AML-193 (cell line): ENCODE measurements around the gene APOM.

ENCODE experiments used
- DNase-seq, 2 experiments: peaks; one replicate each; lab custom pipeline; 2025; lab: John Stamatoyannopoulos, UW

Gene APOM

DNA sequence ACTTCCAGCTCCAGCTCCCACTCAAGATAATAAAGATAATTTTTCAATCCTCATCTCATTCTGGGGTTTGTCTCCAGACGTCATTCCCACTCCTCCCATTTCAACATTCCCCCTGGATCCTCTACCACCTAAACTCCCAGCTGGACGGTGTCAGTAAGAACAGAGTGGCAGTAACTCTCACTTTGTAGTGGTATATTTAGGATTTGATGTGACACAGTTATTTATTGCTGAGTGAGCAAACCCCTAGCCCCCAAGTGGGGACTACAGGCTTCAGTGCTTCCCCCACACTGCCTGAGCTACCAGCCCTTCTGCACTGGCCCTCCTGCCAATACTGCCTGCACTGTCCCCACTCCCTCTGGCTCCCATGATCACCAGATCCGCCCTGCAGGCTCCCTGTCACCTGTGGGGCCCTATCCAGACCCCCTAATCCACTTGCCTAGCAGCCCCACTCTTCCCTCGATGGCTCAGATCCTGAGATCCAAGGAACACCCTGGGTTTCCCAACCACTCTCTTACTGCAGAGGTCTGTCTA, 2.5 kb downstream of the APOM start:
- DNase-seq, result no peak

GRCh38 chr6:31658983-31659648, 3.4 kb downstream of the APOM start:
- no peak for DNase-seq

DNA sequence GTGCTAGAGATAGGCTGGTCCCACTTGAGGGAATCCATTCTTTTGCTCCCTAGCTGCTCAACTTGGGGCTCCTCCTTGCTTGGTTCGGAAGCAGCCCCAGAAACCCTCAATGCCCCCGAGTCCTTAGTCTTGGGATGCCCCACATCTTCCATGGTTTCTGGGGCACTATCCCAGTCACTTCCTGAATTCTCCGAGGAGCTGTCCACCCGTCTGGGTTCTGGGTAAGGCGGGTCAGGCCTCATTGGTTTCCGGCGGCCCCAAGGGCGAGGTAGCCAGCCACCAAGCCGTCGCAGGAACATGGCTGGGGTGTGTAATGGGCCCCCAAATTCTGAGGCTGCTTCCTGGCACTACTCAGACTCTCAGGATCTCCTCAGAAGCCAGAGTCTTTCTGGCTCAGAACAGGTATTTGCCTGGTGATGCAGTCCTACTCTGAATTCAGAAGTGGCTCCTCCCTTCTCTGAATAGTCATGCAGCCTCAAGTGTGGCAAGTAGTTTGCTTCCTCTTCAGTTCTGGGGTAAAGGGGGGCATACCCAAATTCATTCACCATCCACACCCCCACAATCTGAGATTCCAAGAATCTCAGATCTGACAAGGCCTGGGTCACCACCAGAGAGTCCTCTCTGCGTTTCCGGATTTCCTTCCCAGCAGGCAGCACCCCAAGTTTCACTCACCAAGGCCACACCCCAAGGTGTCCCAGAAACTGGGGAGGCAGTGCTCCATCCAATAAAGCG, 4.1 kb downstream of the APOM start:
- DNase-seq, result peak; percentile 49 to 53

GRCh38 chr6:31660381-31661261, 4.9 kb downstream of the APOM start, which contains the start of gene C6orf47:
TSS of gene C6orf47 (minus strand) at chr6:31660778. CDS start at chr6:31659947, 831 bp downstream.
- peak; percentile 61 to 67 for DNase-seq

DNA sequence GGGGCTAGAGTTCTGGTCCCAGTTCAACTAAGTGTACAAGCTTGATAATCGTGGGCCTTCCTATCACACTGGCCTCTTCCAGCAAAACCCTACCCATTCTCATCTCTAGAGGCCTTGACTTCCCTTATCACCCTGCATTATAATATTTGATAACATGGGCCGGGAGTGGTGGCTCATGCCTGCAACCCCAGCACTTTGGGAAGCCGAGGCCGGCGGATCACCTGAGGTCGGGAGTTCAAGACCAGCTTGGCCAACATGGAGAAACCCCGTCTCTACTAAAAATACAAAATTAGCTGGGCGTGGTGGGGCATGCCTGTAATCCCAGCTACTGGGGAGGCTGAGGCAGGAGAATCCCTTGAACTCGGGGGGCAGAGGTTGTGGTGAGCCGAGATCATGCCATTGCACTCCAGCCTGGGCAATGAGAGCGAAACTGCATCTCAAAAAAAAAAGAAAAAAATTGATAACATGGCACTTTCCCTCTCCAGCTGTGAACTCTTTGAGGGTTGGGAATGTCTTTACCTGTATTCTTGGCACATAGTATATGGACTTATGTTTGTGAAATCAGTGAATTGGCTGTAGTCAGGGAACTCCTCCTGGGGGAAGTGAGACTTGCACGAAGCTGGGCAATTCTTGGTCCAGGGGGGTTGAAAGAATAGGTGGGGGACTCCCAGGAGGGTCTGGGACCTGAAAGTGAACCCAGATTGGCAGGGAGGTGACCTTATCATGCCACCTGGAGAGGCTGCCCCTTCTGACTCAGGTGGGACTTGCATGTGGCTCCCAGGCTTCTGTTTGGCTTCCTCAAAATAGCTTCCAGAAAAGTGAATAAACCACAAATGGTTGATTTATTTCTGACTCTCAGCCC, 5.8 kb downstream of the APOM start:
- no peak for DNase-seq

DNA sequence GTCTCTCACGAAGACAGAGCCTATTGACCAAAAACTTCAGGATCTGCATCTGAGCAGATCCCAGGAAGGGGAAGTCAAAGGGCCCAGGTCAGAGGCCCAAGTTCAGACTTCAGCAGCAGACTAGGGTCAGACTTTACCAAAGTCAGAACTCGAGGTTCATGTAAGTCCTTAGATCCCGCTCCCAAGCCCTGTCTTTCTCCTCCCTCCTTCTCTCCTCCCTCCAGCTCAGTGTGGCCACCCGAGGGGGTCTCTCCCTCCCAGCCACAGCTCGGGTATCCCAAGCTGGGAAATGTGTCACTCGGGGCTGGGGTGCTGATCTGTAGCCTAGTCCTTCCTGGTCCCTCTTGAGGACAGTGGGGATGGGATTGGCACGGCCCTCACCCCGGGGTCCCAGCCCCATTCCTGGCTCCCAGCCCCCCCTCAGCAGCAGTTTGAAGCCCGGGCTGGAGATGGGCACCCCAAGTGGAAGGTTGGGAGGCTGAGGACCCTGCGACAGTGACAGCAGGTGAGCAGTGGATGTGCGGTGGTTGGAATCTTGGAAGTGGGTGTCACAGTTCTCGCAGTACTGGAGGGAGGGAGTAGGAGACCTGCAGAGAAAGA, 6.5 kb downstream of the APOM start:
- DNase-seq, result no peak

GRCh38 chr6:31663126-31663960, 7.6 kb downstream of the APOM start:
- no peak for DNase-seq

GRCh38 chr6:31663961-31664789, 8.5 kb downstream of the APOM start:
- DNase-seq, result no peak

GRCh38 chr6:31664790-31665500, 9.3 kb downstream of the APOM start, which contains the start of gene GPANK1:
TSS of gene GPANK1 (minus strand) at chr6:31664997. CDS start at chr6:31664478, 519 bp downstream.
- peak; percentile 95 to 98 for DNase-seq

DNA sequence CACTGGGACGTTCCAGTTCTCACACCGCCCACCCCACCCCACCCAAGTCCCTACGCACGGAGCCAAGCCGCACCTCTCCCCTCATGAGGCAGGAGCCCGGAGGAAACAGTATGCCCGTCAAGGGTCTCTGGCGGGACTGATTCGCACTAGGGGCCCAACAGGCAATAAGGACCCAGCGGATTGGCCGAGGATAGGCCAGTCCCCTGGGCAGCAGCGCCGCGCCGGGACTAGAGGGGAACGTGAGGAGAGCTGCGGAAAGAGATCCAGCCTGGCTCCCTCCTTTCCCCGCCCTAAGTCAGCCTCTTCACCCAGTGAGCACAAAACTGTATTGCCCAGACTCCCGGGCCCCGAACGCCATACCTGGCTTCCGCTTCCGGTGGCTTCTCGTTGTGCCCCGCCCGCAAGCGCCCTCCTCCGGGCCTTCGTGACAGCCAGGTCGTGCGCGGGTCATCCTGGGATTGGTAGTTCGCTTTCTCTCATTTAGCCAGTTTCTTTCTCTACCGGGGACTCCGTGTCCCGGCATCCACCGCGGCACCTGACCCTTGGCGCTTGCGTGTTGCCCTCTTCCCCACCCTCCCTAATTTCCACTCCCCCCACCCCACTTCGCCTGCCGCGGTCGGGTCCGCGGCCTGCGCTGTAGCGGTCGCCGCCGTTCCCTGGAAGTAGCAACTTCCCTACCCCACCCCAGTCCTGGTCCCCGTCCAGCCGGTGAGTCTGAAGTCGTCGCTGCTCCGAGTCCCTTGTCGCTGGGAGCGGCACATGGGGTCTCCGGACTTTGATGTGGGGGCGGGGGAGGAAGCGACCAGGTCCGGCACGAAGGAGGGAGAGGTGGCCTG, 10.0 kb downstream of the APOM start, which contains the start of gene CSNK2B:
Gene CSNK2B (plus strand): TSS at position 580 of the 836 bp plus-strand sequence. CDS start 752 bp downstream, outside the sequence.
- peak; percentile 99 to 100 for DNase-seq

DNA sequence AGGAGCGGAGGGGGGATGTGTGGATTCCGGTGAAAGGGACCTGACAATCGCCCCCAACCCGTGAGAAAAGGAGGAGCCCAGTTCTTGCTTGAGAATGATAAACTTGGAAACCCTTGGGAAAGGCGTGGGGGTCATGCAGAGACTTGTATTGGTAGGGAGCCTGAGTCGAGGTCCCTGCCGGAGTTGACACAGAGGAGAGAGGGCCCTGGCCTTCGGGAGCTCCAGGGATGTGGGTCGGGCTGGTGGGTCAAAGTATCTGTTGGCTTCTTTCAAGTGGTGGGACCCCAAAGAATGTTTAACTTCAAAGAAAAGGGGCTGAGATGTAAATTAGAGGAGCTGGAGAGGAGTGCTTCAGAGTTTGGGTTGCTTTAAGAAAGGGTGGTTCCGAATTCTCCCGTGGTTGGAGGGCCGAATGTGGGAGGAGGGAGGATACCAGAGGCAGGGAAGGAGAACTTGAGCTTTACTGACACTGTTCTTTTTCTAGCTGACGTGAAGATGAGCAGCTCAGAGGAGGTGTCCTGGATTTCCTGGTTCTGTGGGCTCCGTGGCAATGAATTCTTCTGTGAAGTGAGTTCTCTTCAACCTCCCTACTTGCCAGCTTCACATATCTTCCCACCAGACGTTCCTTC, 10.8 kb downstream of the APOM start:
- no peak for DNase-seq

- no peak for DNase-seq
Observed at GRCh38 chr6:31669676-31670075, 14.0 kb downstream of the APOM start, which contains the start of gene LY6G5B. TSS of gene LY6G5B (plus strand) at chr6:31669976. CDS start at chr6:31670951, 975 bp downstream.

DNA sequence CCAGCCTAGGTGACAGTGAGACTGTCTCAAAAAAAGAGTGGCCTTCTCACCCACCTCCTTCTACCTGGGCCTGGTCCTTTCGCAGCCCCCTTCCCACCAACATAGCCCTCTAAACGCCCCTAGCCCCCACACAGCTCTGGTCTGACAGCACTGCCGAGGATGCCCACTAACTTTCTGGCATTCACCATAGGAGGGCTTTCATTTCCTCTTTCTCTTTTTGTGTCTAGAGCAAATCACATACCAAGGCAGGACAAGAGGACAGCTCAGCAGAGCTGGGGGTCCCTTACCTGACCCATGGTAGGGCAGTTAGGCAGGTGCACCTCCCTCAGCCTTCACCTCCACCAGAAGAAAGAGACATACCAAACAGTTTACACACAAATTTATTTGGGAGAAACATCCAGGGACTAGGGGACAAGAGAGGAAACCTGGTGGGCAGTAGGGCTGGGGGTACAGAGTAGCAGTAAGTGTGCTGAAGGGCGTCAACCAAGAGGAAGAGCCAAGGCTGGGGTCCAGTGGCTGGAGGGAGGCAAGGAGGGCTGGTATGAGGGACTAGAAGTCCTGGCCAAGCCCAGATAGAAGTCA, 20.7 kb downstream of the APOM start:
- no peak for DNase-seq

DNA sequence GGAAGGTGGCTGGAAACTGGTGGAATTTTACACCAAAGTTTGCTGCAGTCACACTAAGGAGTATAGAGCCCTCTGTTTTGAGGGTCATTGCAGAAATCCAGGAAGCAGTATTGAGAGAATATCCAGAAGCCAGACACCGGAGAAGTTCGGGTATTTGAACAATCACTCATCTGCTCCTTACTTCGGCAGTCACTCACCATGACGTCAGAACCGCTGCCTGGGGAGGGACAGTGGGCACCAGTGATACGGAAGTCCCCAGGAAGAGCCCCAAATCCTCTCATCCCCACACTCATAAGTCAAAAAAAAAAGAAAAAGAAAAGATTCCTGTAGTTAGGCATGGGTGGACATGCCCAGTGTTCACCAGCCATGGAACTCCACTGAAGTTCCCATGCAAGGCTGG, 21.2 kb downstream of the APOM start:
- DNase-seq, result no peak

- no peak for DNase-seq
Observed at GRCh38 chr6:31677955-31678354, 22.3 kb downstream of the APOM start.
